Neuronal stem cell (in vitro differentiated cells): ENCODE data around the gene CMTM5.

ENCODE experiments used
- DNase-seq: peaks from one replicate; pipeline ENCODE4 v3.0.0-alpha.2; 2013; ENCODE audit warnings: low spot score
- H2AFZ ChIP-seq: one replicate; pipeline ENCODE4 v1.6.1; 2013; ENCODE audit warnings: mild to moderate bottlenecking, low read length, inconsistent platforms
- H2AK5ac ChIP-seq: 2 replicates; pipeline ENCODE4 v1.6.1; 2013; ENCODE audit warnings: low read depth, mild to moderate bottlenecking, inconsistent platforms, low read length, moderate library complexity, mixed read lengths
- H2BK120ac ChIP-seq: 2 replicates; pipeline ENCODE4 v1.6.1; 2013; ENCODE audit warnings: low read depth, mild to moderate bottlenecking, inconsistent platforms, low read length, moderate library complexity, mixed read lengths
- H2BK12ac ChIP-seq: one replicate; pipeline ENCODE4 v1.6.1; 2013; ENCODE audit warnings: low read length, inconsistent platforms
- H2BK15ac ChIP-seq: 2 replicates; pipeline ENCODE4 v1.6.1; 2013; ENCODE audit warnings: mild to moderate bottlenecking, low read length, inconsistent platforms, mixed read lengths
- H2BK5ac ChIP-seq: one replicate; pipeline ENCODE4 v1.6.1; 2013; ENCODE audit warnings: inconsistent platforms, mild to moderate bottlenecking, low read length, moderate library complexity
- H3K14ac ChIP-seq: one replicate; pipeline ENCODE4 v1.6.1; 2013; ENCODE audit warnings: low read length, inconsistent platforms
- H3K18ac ChIP-seq: 2 replicates; pipeline ENCODE4 v1.6.1; 2013; ENCODE audit warnings: low read length, inconsistent platforms
- H3K23ac ChIP-seq: 2 replicates; pipeline ENCODE4 v1.6.1; 2013; ENCODE audit warnings: low read depth, mild to moderate bottlenecking, mixed read lengths, low read length, inconsistent platforms; ENCODE audit not compliant: poor library complexity
- H3K27ac ChIP-seq: replicated peaks from 3 replicates; pipeline ENCODE4 v1.5.1; 2013; ENCODE audit warnings: low read length, inconsistent platforms
- H3K27me3 ChIP-seq, 3 experiments: 2 replicates each; pipeline ENCODE4 v1.6.1; 2013; ENCODE audit warnings: low read length in 3 of 3, mild to moderate bottlenecking in 2 of 3, inconsistent platforms in 1 of 3, low read depth in 1 of 3, mixed read lengths in 1 of 3, moderate library complexity in 1 of 3; ENCODE audit not compliant: control insufficient read depth in 3 of 3, insufficient read depth in 3 of 3
- H3K36me3 ChIP-seq, 2 donors: replicated peaks in 1 of 2; 2 replicates each; pipeline ENCODE4 v1.6.1; 2013; ENCODE audit warnings: low read length in 2 of 2; ENCODE audit not compliant: control insufficient read depth in 2 of 2, insufficient read depth in 2 of 2
- H3K4ac ChIP-seq: 2 replicates; pipeline ENCODE4 v1.6.1; 2013; ENCODE audit warnings: inconsistent platforms, mild to moderate bottlenecking, low read length, moderate library complexity
- H3K4me1 ChIP-seq, 2 donors: 1 replicate in 1 of 2; 2 replicates in 1 of 2; pipeline ENCODE4 v1.6.1; 2013; ENCODE audit warnings: low read length in 2 of 2, low read depth in 1 of 2; ENCODE audit not compliant: control insufficient read depth in 2 of 2, insufficient read depth in 1 of 2
- H3K4me2 ChIP-seq: one replicate; pipeline ENCODE4 v1.6.1; 2013; ENCODE audit warnings: mild to moderate bottlenecking, low read length, inconsistent platforms; ENCODE audit not compliant: insufficient read depth, poor library complexity, severe bottlenecking
- H3K4me3 ChIP-seq, 2 donors: 2 replicates each; pipeline ENCODE4 v1.5.1; 2013; ENCODE audit warnings: low read length in 2 of 2, mild to moderate bottlenecking in 2 of 2, inconsistent platforms in 1 of 2, moderate library complexity in 1 of 2
- H3K79me1 ChIP-seq: one replicate; pipeline ENCODE4 v1.6.1; 2013; ENCODE audit warnings: low read depth, mild to moderate bottlenecking, inconsistent platforms, low read length, moderate library complexity
- H3K9ac ChIP-seq: one replicate; pipeline ENCODE4 v1.6.1; 2013; ENCODE audit warnings: mild to moderate bottlenecking, low read depth, low read length, inconsistent platforms; ENCODE audit not compliant: poor library complexity
- H3K9me3 ChIP-seq, 2 donors: replicated peaks in 1 of 2; 2 replicates each; pipeline versions ENCODE3 to v1.6.1; 2013; ENCODE audit warnings: low read length in 2 of 2, mild to moderate bottlenecking in 2 of 2, inconsistent platforms in 1 of 2, low read depth in 1 of 2, mixed read lengths in 1 of 2, moderate library complexity in 1 of 2; ENCODE audit not compliant: control insufficient read depth in 2 of 2, insufficient read depth in 1 of 2
- H4K8ac ChIP-seq: one replicate; pipeline ENCODE4 v1.6.1; 2013; ENCODE audit warnings: low read depth, mild to moderate bottlenecking, inconsistent platforms, low read length, moderate library complexity
- H4K91ac ChIP-seq: one replicate; pipeline ENCODE4 v1.6.1; 2013; ENCODE audit warnings: low read length, low read depth, mild to moderate bottlenecking, inconsistent platforms; ENCODE audit not compliant: poor library complexity
- WGBS, 2 donors: extraction: QIAGEN DNeasy Blood & Tissue Kit; methylation state at CpG; one replicate each; pipeline ENCODE4 v1.1.7; 2013; ENCODE audit warnings: missing lambda C conversion rate in 2 of 2, mixed read lengths in 1 of 2; ENCODE audit not compliant: insufficient read length in 2 of 2, insufficient replicate concordance in 1 of 2; ENCODE audit errors: extremely low coverage in 2 of 2; 5-methylcytosine and 5-hydroxymethylcytosine counted together

Gene CMTM5

GRCh38 chr14:23407516-23408306 lies 30.9 kb downstream of the CMTM5 start, which contains the start of gene MYH6:
Gene MYH6 (minus strand): TSS chr14:23408273. CDS start chr14:23407223, 1,050 bp downstream.
- Histone ChIP-seq H3K9ac (peak within 1 kb of the TSS; percentile 45), H3K9me3 (no peaks in the 10 kb centered on the region), H3K4me3 (no peak within 1 kb of the TSS), H3K36me3 (no peaks in the 10 kb centered on the region), H3K23ac (peak within 1 kb of the TSS; percentile 14), H3K14ac (no peak within 1 kb of the TSS), H2BK120ac (no peak within 1 kb of the TSS), H3K18ac (peak within 1 kb of the TSS; percentile 60), H4K91ac (no peak within 1 kb of the TSS), H3K4me2 (no peak within 1 kb of the TSS), H3K4me1 (peaks cover 5% of the 10 kb centered on the region in 2 donors), H2BK12ac (no peak within 1 kb of the TSS), H3K27ac (no peak within 1 kb of the TSS), H2AK5ac (peak within 1 kb of the TSS; percentile 30), H2AFZ (no peak within 1 kb of the TSS), H2BK15ac (no peak within 1 kb of the TSS), H3K4ac (no peak within 1 kb of the TSS), H2BK5ac (no peak within 1 kb of the TSS), H3K27me3 (peaks cover 0 to 73% (median 0%) of the 10 kb centered on the region in 3 experiments), H3K79me1 (peaks cover 2% of the 10 kb centered on the region), H4K8ac (no peak within 1 kb of the TSS)
- no CpG with 5 or more reads among the region's 15 CpGs for WGBS, 2 donors
- no peak for DNase-seq

GRCh38 chr14:23408307-23408630 lies 31.4 kb downstream of the CMTM5 start:
- no CpG with 5 or more reads among the region's 5 CpGs for WGBS, 2 donors
- no peak overlapping the region for H3K14ac ChIP-seq

GRCh38 chr14:23409475-23409874 lies 32.6 kb downstream of the CMTM5 start:
- Histone ChIP-seq H2BK120ac (no peak overlapping the region), H3K4me2 (no peak overlapping the region), H3K9me3 (no peaks in the 10 kb centered on the region), H3K4me3 (no peak overlapping the region), H3K14ac (no peak overlapping the region), H3K4ac (no peak overlapping the region), H3K79me1 (peaks cover 1% of the 10 kb centered on the region), H3K27ac (no peak overlapping the region), H2BK12ac (no peak overlapping the region), H3K18ac (peak overlapping the region; percentile 15), H3K27me3 (peaks cover 0 to 63% (median 0%) of the 10 kb centered on the region in 3 experiments), H2AFZ (no peak overlapping the region), H3K9ac (no peak overlapping the region), H3K23ac (no peak overlapping the region), H4K91ac (no peak overlapping the region), H2BK15ac (no peak overlapping the region), H3K36me3 (no peaks in the 10 kb centered on the region), H2AK5ac (peak overlapping the region; percentile 57), H2BK5ac (peak overlapping the region; percentile 43), H4K8ac (no peak overlapping the region), H3K4me1 (peaks cover 5% of the 10 kb centered on the region in 2 donors)
- no peak for DNase-seq
- WGBS, 2 donors = no CpG with 5 or more reads among the region's 2 CpGs

More at GRCh38 chr14:23408307-23408630, 31.4 kb downstream of the CMTM5 start:
- Histone ChIP-seq H2BK5ac (no peak overlapping the region), H3K4ac (no peak overlapping the region), H2BK120ac (no peak overlapping the region), H3K4me1 (peaks cover 5% of the 10 kb centered on the region in 2 donors), H3K27me3 (peaks cover 0 to 70% (median 0%) of the 10 kb centered on the region in 3 experiments), H2BK12ac (no peak overlapping the region), H3K36me3 (no peaks in the 10 kb centered on the region), H4K91ac (no peak overlapping the region), H3K18ac (peak overlapping the region; percentile 40), H3K4me2 (no peak overlapping the region), H3K4me3 (no peak overlapping the region), H3K9me3 (no peaks in the 10 kb centered on the region), H2AK5ac (peak overlapping the region; percentile 28), H3K27ac (no peak overlapping the region), H4K8ac (no peak overlapping the region), H3K23ac (no peak overlapping the region), H3K79me1 (peaks cover 2% of the 10 kb centered on the region), H3K9ac (peak overlapping the region; percentile 45), H2AFZ (no peak overlapping the region), H2BK15ac (no peak overlapping the region)
- DNase-seq = no peak

GRCh38 chr14:23409966-23410635 lies 33.3 kb downstream of the CMTM5 start:
- WGBS, 2 donors = no CpG with 5 or more reads among the region's 14 CpGs
- H3K27ac ChIP-seq = no peak overlapping the region
- H2AK5ac ChIP-seq = peak overlapping the region; percentile 57
- no peaks in the 10 kb centered on the region for H3K79me1 ChIP-seq
- H3K9me3 ChIP-seq = no peaks in the 10 kb centered on the region
- DNase-seq = no peak
- H2BK12ac ChIP-seq = no peak overlapping the region
- H4K8ac ChIP-seq = no peak overlapping the region
- H3K36me3 ChIP-seq = no peaks in the 10 kb centered on the region
- peaks cover 0 to 57% (median 0%) of the 10 kb centered on the region in 3 experiments for H3K27me3 ChIP-seq
- no peak overlapping the region for H2BK120ac ChIP-seq
- H3K4me2 ChIP-seq = no peak overlapping the region
- H3K23ac ChIP-seq = no peak overlapping the region
- peak overlapping the region; percentile 43 for H2BK5ac ChIP-seq
- H2BK15ac ChIP-seq = peak overlapping the region; percentile 8
- no peak overlapping the region for H4K91ac ChIP-seq
- no peak overlapping the region for H2AFZ ChIP-seq
- H3K4me3 ChIP-seq = no peak overlapping the region
- peaks cover 5% of the 10 kb centered on the region in 2 donors for H3K4me1 ChIP-seq
- H3K9ac ChIP-seq = no peak overlapping the region
- no peak overlapping the region for H3K4ac ChIP-seq
- H3K18ac ChIP-seq = peak overlapping the region; percentile 61
- H3K14ac ChIP-seq = no peak overlapping the region
